ENCODE results near the gene LIMA1.

The LIMA1 gene

GRCh38 chr12:50201987-50202521, 81.3 kb downstream of the LIMA1 start:
- TF ChIP-seq CTCF (IDR thresholded peaks at IDR 0.05; ENCODE audit: unreplicated experiment in 3 of 3), result no peak
- no peaks in the 10 kb centered on the region for H3K9me3 Mint-ChIP-seq
- no peak overlapping the region for H3K4me3 Mint-ChIP-seq
- H3K4me1 Mint-ChIP-seq, result peaks cover 47% of the 10 kb centered on the region
- no peaks in the 10 kb centered on the region for H3K27me3 Mint-ChIP-seq (ENCODE audit: low read depth)
- peak overlapping the region; percentile 86 to 93 (median 92) for H3K27ac Mint-ChIP-seq
- peaks cover 57% of the 10 kb centered on the region for H3K36me3 Mint-ChIP-seq (ENCODE audit: low read depth)

GRCh38 chr12:50200552-50201273, 82.6 kb downstream of the LIMA1 start:
- no peak for TF ChIP-seq CTCF (IDR thresholded peaks at IDR 0.05; ENCODE audit: unreplicated experiment in 3 of 3)
- Mint-ChIP-seq H3K27ac (peak overlapping the region; percentile 83 to 97 (median 92)), H3K9me3 (no peaks in the 10 kb centered on the region), H3K36me3 (ENCODE audit: low read depth) (peaks cover 61% of the 10 kb centered on the region), H3K27me3 (ENCODE audit: low read depth) (no peaks in the 10 kb centered on the region), H3K4me3 (no peak overlapping the region), H3K4me1 (peaks cover 57% of the 10 kb centered on the region)

- Mint-ChIP-seq H3K27me3 (ENCODE audit: low read depth) (no peaks in the 10 kb centered on the region), H3K4me3 (no peak overlapping the region), H3K36me3 (ENCODE audit: low read depth) (peaks cover 56% of the 10 kb centered on the region)
Measured at GRCh38 chr12:50198829-50199228, 84.5 kb downstream of the LIMA1 start.

GRCh38 chr12:50197297-50197727, 86.0 kb downstream of the LIMA1 start:
- Mint-ChIP-seq H3K4me1 (peaks cover 54% of the 10 kb centered on the region), H3K4me3 (peak overlapping the region in 1 of 3 experiments; percentile 23), H3K9me3 (no peaks in the 10 kb centered on the region), H3K27me3 (ENCODE audit: low read depth) (no peaks in the 10 kb centered on the region), H3K27ac (peak overlapping the region in 1 of 3 experiments; percentile 65), H3K36me3 (ENCODE audit: low read depth) (peaks cover 55% of the 10 kb centered on the region)
- no peak for TF ChIP-seq CTCF (IDR thresholded peaks at IDR 0.05; ENCODE audit: unreplicated experiment in 3 of 3)

More at GRCh38 chr12:50198829-50199228, 84.5 kb downstream of the LIMA1 start:
- Mint-ChIP-seq H3K9me3 (no peaks in the 10 kb centered on the region), H3K27ac (peak overlapping the region in 1 of 3 experiments; percentile 46), H3K4me1 (peaks cover 59% of the 10 kb centered on the region)
- TF ChIP-seq CTCF (IDR thresholded peaks at IDR 0.05; ENCODE audit: unreplicated experiment in 3 of 3), result no peak

- Mint-ChIP-seq H3K27ac (peak overlapping the region; percentile 76 to 88 (median 85)), H3K4me3 (peak overlapping the region in 1 of 3 experiments; percentile 3), H3K9me3 (no peaks in the 10 kb centered on the region), H3K27me3 (ENCODE audit: low read depth) (no peaks in the 10 kb centered on the region), H3K36me3 (ENCODE audit: low read depth) (peaks cover 53% of the 10 kb centered on the region), H3K4me1 (peaks cover 47% of the 10 kb centered on the region)
- no peak for TF ChIP-seq CTCF (IDR thresholded peaks at IDR 0.05; ENCODE audit: unreplicated experiment in 3 of 3)
Measured at GRCh38 chr12:50196537-50196936, 86.8 kb downstream of the LIMA1 start.
